ENCODE results near the gene TMEM109. TPM values are rescaled to one million over a fixed set of nuclear protein-coding genes. Genes with fewer than 3 reads are reported as not detected.

The TMEM109 gene
- total and polyA plus RNA-seq, 7 donors: 69.2 to 130 (median 72.5) TPM

DNA sequence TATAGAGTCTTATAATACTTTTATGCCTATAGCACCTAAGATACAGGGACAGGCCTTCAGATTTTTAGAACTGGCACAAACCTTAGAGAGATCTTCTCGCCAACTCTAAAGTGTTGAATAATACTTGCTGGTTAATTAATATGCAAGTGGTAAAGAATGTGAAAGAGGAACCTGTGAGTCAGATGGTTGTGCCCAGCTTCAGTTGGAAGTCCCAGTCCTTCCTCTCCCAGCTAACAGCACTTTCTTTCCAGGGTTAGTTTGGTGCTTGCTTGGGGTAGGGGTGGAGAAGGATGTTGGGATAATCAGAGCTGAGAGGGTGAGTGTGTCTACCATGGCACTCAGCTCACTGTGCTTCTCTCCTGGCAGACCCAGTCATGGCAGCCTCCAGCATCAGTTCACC lies 5.4 kb downstream of the TMEM109 start:
- H3K4me1 ChIP-seq: peaks cover 58% of the 10 kb centered on the region
- H3K36me3 ChIP-seq (ENCODE audit: insufficient read depth in 1 of 2, low read depth in 1 of 2): peaks cover 5 to 36% of the 10 kb centered on the region in 2 donors
- no peak for ATAC-seq
- H3K9me3 ChIP-seq: no peaks in the 10 kb centered on the region
- H3K4me3 ChIP-seq: no peak overlapping the region
- intact Hi-C loops (cut with DNase I): loop anchor here in 1 of 2 donors (5.0 kb wide), 1 partner anchor 213 kb away; no protein-coding TSS in a partner anchor
- WGBS, 3 donors: 93 to 97% (median 94%) methylated on average over 1 of the region's 1 CpG
- DNase-seq: no peak
- TF ChIP-seq, protein P1, sequence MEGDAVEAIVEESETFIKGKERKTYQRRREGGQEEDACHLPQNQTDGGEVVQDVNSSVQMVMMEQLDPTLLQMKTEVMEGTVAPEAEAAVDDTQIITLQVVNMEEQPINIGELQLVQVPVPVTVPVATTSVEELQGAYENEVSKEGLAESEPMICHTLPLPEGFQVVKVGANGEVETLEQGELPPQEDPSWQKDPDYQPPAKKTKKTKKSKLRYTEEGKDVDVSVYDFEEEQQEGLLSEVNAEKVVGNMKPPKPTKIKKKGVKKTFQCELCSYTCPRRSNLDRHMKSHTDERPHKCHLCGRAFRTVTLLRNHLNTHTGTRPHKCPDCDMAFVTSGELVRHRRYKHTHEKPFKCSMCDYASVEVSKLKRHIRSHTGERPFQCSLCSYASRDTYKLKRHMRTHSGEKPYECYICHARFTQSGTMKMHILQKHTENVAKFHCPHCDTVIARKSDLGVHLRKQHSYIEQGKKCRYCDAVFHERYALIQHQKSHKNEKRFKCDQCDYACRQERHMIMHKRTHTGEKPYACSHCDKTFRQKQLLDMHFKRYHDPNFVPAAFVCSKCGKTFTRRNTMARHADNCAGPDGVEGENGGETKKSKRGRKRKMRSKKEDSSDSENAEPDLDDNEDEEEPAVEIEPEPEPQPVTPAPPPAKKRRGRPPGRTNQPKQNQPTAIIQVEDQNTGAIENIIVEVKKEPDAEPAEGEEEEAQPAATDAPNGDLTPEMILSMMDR (IDR thresholded peaks at IDR 0.05): no peak
- H3K27ac ChIP-seq: no peak overlapping the region
- H3K27me3 ChIP-seq (ENCODE audit: insufficient read depth in 3 of 3, low read length in 2 of 3): peaks cover 0 to under 1% (median 0%) of the 10 kb centered on the region in 3 donors

DNA sequence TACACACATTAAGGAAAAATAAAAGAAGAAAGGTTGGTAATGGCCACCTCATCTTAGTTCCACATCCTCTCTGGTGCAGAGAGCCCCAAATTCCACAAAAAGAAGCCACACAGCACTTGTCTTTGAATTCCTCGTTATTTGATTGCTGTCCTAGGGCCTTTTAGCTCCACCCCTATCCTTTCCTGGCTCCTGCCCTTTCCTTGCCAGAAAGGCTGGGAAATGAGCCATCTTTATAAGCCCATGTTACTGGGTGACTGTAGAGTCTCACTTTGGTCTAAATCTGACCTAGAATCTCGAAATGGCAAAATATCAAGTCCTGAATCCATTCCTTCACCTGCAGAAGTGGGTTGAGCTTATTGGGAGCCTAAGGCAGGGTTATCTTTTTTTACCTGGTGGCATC lies 6.0 kb downstream of the TMEM109 start:
- DNase-seq: no peak
- peaks cover 5 to 36% of the 10 kb centered on the region in 2 donors for H3K36me3 ChIP-seq (ENCODE audit: insufficient read depth in 1 of 2, low read depth in 1 of 2)
- no peak for ATAC-seq
- 28 to 38% (median 33%) methylated on average over 2 of the region's 2 CpGs for WGBS, 3 donors
- no peak overlapping the region for H3K27ac ChIP-seq
- no peak overlapping the region for H3K4me3 ChIP-seq
- intact Hi-C loops (cut with DNase I): loop anchor here in 1 of 2 donors (5.0 kb wide), 1 partner anchor 212 kb away; no protein-coding TSS in a partner anchor
- TF ChIP-seq, protein P1 (IDR thresholded peaks at IDR 0.05): no peak
- no peaks in the 10 kb centered on the region for H3K9me3 ChIP-seq
- H3K4me1 ChIP-seq: peaks cover 63% of the 10 kb centered on the region
- H3K27me3 ChIP-seq (ENCODE audit: insufficient read depth in 3 of 3, low read length in 2 of 3): peaks cover 0 to 7% (median 2%) of the 10 kb centered on the region in 3 donors

DNA sequence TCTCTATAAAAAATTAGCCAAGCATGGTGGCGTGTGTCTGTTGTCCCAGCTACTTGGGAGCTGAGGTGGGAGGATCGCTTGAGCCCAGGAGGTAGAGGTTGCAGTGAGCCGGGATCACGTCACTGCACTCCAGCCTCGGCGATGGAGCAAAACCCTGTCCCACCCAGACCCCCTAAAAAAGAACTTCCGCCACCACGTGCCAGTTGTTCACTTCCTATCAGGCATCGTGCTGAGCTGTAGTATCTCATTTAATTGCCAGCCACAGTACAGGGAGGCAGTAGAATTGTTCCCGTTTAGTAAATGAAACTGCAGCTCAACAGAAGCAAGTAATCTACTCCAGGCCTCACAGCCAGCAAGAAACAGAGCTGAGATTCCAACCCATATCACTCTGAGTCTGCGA lies 7.3 kb downstream of the TMEM109 start:
- H3K4me3 ChIP-seq: no peak overlapping the region
- no peaks in the 10 kb centered on the region for H3K9me3 ChIP-seq
- H3K27me3 ChIP-seq (ENCODE audit: insufficient read depth in 3 of 3, low read length in 2 of 3): peaks cover 0 to 14% (median 2%) of the 10 kb centered on the region in 3 donors
- WGBS, 3 donors: 93 to 94% (median 94%) methylated on average over 11 of the region's 11 CpGs
- DNase-seq: peak in 1 of 2 donors; percentile 8
- no peak overlapping the region for H3K27ac ChIP-seq
- peaks cover 5 to 36% of the 10 kb centered on the region in 2 donors for H3K36me3 ChIP-seq (ENCODE audit: insufficient read depth in 1 of 2, low read depth in 1 of 2)
- peaks cover 53% of the 10 kb centered on the region for H3K4me1 ChIP-seq
- no peak for ATAC-seq
- TF ChIP-seq, protein P1 (IDR thresholded peaks at IDR 0.05): no peak
- intact Hi-C loops (cut with DNase I): no loop called here

DNA sequence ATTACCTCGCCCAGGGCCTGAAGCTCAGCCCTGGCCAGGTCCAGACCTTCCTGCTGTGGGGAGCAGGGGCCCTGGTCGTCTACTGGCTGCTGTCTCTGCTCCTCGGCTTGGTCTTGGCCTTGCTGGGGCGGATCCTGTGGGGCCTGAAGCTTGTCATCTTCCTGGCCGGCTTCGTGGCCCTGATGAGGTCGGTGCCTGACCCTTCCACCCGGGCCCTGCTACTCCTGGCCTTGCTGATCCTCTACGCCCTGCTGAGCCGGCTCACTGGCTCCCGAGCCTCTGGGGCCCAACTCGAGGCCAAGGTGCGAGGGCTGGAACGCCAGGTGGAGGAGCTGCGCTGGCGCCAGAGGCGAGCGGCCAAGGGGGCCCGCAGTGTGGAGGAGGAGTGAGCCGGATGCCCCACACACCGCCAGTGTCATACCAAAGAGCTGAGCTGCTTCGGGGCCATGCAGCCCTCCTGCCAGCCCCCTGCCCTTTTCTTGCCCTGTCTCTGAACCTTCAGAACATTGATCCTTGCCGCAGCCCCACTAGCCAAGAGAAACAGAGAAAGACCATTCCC lies 7.9 kb downstream of the TMEM109 start:
- TF ChIP-seq, protein P1 (IDR thresholded peaks at IDR 0.05): no peak
- DNase-seq (no peak), ATAC-seq (no peak)
- intact Hi-C loops (cut with DNase I): no loop called here
- H3K4me3 ChIP-seq: no peak overlapping the region
- H3K36me3 ChIP-seq (ENCODE audit: insufficient read depth in 1 of 2, low read depth in 1 of 2): peaks cover 5 to 36% of the 10 kb centered on the region in 2 donors
- peaks cover 0 to 18% (median 4%) of the 10 kb centered on the region in 3 donors for H3K27me3 ChIP-seq (ENCODE audit: insufficient read depth in 3 of 3, low read length in 2 of 3)
- 77 to 81% (median 78%) methylated on average over 23 of the region's 23 CpGs for WGBS, 3 donors
- peaks cover 47% of the 10 kb centered on the region for H3K4me1 ChIP-seq
- H3K27ac ChIP-seq: no peak overlapping the region
- no peaks in the 10 kb centered on the region for H3K9me3 ChIP-seq

DNA sequence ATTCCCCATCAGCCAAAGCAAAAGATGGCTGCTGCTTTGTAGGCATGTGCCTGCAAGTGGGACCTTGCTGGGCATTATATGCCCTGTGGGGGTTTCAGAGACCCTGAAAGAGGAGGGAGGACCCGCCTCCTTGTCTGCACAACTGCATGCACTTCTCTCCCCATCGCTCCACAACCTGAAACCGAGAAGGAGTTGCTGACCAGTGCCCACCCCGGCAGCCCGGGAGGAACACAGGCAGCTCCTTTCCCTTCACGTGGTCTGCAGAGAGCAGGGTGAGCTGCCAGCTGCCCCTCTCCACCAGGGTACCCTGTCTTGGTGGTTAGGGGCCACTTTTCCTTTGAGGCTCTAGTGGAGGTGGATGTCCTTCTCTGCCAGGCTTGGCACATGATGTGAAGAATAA lies 8.9 kb downstream of the TMEM109 start:
- no peak for DNase-seq
- TF ChIP-seq, protein P1 (IDR thresholded peaks at IDR 0.05): no peak

More for the DNA sequence above, 8.9 kb downstream of the TMEM109 start:
- 75 to 84% (median 81%) methylated on average over 6 of the region's 6 CpGs for WGBS, 3 donors
- Histone ChIP-seq H3K4me3 (no peak overlapping the region), H3K27ac (no peak overlapping the region), H3K4me1 (peaks cover 36% of the 10 kb centered on the region), H3K9me3 (no peaks in the 10 kb centered on the region), H3K36me3 (ENCODE audit: insufficient read depth in 1 of 2, low read depth in 1 of 2) (peaks cover 5 to 36% of the 10 kb centered on the region in 2 donors), H3K27me3 (ENCODE audit: insufficient read depth in 3 of 3, low read length in 2 of 3) (peaks cover 0 to 23% (median 4%) of the 10 kb centered on the region in 3 donors)
- intact Hi-C loops (cut with DNase I): no loop called here
- ATAC-seq: no peak

Measured in psoas muscle (tissue), 8 donors.